HuH-7.5 (cell line): Measurements from ENCODE around the gene RBBP9.
A peak's percentile ranks its signal among the peaks of the same experiment; 100 is the strongest.
"Not testable (repeated sequence)": the region's sequence is repeated elsewhere in the genome, so short reads cannot be mapped to it uniquely, and the experiment has no call there.

Experiments used
- DNase-seq: peaks from one replicate; pipeline ENCODE4 v3.0.0; 2011; ENCODE audit warnings: low spot score

Gene RBBP9

DNA sequence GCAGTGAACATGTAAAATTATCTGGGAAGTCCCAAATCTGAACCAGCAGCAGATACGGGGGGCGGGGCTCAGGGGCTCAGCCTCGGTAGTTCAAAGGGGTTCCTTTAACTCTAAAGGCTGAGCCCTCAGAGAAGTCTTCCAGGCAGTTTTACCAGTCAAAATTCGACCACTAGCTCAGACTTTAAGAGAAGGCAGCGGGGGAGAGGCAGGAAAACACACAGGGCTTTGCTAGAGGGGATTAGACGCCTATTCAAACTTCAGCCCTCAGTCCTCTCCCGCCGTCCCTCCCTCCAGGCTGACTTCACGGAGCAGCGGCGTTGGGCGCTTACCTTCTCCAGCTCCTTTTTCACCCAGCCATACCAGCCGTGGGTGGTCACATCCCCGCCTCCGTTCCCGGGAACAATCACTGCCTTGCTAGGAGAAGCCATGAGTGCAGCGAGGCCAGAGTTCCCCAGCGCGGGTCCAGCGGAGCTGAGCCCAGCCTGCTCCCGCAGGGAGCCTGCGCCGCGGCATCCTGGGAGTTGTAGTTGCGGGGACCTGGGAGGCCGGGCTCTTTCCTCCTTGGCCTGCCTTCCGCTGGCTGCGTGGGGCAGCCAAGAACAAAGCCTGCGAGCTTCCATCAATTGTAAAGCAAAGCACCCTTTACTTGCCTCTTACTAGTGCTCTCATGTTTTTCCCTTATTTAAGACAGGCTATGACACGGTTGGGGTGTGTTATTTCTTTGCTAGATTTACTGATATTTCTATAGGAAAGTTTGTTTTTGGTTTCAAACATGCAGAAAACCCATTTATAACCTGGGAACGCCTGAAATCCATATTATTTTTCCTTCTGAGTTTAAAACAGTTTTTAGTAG lies at the start of gene RBBP9:
RBBP9 (minus strand) TSS at position 486 of the 853 bp plus-strand sequence; CDS start at position 428, 58 bp downstream.
- peak; percentile 88 for DNase-seq

DNA sequence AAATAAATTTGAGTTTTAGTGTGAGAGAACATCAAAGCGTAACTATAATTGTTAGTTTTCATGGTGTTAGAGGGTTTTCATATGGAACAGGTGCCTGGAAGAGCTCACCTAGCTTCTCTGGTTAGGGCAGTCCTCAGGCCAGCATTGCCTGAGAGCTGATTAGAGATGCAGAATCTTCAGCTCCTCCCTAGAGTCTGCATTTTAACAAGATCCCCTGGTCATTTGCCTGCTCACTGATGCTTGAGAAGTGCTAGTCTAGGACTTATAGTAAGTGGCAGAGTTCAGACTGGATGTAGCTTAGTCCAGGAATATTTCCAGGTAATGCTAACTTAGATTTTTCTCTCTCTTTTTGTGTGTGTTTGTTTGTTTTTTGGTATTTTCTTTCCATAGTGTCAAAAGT lies 48.5 kb upstream of the RBBP9 start:
- no peak for DNase-seq

DNA sequence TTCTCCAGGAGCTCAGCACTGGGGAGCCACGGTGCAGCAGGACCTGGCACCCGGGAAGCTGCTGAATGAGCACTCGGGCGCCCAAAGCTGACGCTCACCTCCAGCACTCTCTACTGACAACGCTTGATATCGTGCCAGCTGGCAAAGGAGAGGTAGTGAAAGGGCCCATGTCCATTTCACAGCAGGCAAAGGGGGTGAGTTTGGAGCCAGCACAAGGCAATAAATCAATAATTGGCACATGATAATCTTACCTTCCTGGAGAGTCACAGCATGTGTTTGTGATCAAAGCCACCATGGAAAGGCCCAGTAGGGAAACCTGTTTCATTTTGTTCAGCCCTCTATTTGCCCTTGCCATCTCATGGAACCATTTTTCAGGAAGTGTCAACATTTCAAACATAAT lies 46.9 kb upstream of the RBBP9 start:
- no peak for DNase-seq

DNA sequence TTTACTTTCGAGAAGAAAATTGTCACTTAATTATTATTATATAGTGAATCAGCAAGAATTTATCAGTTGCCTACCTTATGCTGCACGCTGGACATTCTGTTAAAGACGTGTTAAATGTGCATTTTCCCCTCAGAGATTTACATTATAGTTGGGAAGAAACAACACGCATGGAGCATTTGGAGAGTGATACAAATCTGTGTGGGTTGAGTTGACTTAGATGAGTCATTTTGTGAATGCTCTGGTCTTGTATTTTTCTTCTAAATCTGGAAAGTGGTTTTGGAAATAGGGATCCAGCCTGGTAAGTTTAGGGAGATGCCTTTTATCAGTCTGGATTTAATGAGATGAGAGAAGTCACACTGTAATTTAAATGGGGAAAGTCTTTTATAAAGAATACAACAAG lies 46.2 kb upstream of the RBBP9 start:
- DNase-seq: no peak

GRCh38 chr20:18541741-18542140 lies 44.7 kb upstream of the RBBP9 start:
- DNase-seq: no peak

DNA sequence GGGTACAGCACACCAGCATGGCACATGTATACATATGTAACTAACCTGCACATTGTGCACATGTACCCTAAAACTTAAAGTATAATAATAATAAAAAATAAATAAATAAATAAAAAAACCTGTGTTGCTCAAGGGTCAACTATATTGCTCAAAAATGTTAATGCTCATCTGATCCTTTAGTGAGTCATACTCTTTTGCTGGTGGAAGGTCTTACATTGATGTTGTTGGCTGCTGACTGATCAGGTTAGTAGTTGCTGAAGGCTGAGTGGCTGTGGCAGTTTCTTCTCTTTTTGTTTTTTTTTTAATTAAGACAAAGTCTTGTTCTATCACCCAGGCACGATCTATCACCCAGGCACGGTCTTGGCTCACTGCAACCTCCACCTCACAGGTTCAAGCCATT lies 40.6 kb upstream of the RBBP9 start:
- no peak for DNase-seq

DNA sequence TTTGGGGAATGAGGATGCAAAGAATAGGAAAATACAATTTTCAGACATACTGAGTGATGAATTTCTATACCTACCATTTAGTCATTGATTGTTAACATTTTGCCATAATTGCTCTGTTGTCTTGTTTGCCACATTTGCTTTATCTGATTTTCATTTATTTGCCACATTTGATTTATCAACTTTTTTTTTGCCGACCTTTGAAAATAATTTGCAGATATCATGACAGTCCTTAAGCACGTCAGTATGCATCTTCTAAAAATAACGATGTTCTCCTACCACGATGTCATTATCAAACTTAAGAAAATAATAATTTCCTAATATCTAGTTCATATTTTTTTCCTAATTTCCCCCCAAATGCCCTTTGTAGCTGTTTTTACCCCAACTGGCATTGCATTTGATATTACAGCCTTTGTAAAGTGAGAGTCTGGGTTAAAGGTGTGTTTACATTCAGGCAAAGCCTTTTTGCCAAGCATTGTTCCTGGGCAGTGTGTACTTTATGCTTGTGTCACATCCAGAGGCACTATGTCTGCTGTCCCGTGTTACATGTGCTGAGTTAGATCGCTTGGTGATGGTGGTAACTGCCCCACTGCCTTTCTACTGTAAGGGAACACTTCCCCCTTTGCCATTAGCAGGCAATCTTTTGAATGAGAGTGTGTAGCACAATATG lies 37.1 kb upstream of the RBBP9 start:
- no peak for DNase-seq

GRCh38 chr20:18533491-18533890 lies 36.5 kb upstream of the RBBP9 start:
- no peak for DNase-seq

- DNase-seq: no peak
Measured at GRCh38 chr20:18532626-18533025, 35.6 kb upstream of the RBBP9 start.

DNA sequence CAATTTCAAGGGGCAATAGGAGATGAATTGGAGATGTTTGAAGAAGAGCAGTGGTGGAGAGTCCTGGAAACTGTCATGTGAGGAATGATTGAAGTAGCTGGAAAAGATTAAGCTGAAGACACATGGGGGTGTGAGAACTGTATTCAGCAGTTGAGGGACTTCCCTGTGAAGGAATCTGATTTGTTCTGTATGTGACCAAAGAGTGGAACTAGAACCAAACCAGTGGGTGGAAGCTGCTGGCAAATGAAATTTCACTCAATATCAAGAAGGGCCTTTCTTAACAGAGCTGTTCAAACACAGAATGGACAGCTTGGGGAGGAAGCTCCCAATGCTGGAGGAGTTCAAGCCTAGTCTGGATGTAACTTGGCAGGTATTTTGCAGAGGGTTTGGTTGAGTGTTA lies 32.0 kb upstream of the RBBP9 start:
- no peak for DNase-seq

- DNase-seq: no peak
Measured at GRCh38 chr20:18527836-18528235, 30.8 kb upstream of the RBBP9 start.

DNA sequence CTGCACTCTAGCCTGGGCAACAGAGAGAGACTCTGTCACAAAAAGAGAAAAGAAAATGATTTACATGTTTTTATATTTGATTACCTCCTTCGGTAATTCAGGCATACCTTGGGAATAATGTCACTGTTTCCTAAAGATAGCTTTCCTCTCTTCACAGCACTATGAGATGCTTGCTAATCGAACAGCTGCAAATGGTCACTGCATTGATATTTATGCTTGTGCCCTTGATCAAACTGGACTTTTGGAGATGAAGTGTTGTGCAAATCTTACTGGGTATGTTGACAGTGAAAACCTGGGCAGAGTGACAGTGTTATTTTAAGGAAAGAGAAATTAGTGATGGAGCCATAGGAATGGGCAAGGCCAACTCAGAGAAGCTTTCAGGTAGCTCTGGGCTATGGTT lies 30.3 kb upstream of the RBBP9 start:
- DNase-seq: no peak

DNA sequence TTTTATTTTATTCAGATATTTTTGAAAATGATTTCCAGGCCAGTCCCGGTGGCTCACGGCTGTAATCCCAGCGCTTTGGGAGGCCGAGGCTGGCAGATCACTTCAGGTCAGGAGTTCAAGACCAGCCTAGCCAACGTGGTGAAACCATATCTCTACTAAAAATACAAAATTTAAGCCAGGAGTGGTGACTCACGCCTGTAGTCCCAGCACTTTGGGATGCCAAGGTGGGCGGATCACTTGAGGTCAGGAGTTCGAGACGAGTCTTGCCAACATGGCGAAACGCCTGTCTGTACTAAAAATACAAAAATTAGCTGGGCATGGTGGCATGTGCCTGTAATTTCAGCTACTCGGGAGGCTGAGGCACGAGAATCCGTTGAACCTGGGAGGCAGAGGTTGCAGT lies 29.7 kb upstream of the RBBP9 start:
- not testable (repeated sequence) for DNase-seq

DNA sequence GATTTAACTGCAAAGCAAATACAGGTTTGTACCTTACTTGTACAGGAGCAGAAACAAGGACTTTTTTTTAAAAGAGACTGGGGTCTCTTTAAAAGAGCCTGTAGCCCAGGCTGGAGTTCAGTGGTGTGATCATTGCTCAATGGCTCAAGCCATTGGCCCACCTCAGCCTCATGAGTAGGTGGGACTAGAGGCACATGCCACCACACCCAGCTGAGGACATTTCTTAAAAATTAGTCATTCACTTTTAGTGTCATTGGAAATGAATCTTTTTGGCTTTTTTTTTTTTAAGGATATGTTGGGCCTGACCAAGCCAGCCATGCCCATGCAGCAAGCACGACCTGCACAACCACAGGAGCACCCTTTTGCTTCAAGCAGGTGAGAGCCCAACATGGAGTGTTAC lies 27.6 kb upstream of the RBBP9 start:
- no peak for DNase-seq

DNA sequence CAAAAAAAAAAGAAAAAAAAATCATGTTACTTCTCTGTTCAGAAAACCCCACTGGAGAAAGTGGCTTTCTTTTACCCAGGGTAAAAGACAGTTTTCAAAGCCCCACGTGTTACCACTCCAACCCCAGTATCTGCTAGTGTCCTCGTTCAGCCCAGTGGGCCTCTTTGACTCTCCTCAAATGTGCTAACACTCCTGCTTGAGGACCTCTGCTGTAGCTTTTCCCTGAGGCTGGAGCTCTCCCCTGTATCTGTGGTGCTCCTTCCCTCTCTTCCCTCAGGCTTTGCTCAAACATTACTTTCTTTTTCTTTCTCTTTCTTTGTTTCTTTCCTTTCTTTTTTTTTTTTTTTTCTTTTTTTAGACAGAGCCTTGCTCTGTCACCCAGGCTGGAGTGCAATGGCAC lies 26.0 kb upstream of the RBBP9 start:
- DNase-seq: no peak

DNA sequence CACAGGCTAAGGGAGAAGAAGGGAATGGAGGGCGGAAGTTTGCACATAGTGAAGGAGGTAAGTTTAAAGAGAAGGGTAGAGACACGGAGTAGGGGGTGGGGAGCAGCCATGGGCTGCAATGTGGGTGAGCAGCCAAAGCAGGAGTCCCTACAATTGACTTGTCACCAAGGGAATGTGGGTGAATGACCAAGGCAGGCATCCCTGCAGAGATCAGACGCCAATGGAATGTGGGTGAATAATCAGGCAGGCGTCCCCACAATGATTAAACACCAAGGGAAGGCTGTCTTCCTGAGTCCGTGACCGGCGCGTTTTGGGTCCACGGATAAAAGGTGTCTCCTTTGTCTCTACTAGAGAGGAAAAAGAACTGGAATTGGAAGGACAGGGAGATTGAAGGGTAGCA lies 25.0 kb upstream of the RBBP9 start:
- DNase-seq: not testable (repeated sequence)

DNA sequence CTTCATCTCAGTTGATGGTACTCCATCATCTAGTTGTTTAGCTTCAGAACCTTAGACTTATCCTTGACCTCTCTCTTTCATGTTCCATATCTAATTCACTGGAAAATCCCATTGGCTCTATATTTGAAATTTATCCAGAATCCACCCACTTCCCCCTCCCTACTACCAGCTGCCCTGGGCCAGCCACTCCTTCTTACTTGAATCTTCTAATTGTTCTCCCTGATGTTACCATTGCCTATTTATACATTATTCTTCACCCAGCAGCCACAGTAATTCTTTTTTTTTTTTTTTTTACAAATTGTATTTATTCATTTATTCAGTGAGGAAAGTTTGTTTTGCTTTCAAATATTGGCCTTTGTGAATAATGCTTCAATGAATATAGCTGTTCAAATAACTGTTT lies 18.9 kb upstream of the RBBP9 start:
- DNase-seq: no peak

- no peak for DNase-seq
Measured at GRCh38 chr20:18514127-18514526, 17.1 kb upstream of the RBBP9 start.

- DNase-seq: no peak
Measured at GRCh38 chr20:18513208-18513607, 16.2 kb upstream of the RBBP9 start.

GRCh38 chr20:18511571-18511970 lies 14.5 kb upstream of the RBBP9 start:
- DNase-seq: no peak

- DNase-seq: peak; percentile 97
Measured at GRCh38 chr20:18507218-18508191, 10.5 kb upstream of the RBBP9 start, which contains the start of gene SEC23B. Gene SEC23B (plus strand): TSS chr20:18507940. CDS start chr20:18510836, 2,896 bp downstream.

GRCh38 chr20:18506744-18507143 lies 9.7 kb upstream of the RBBP9 start:
- DNase-seq: no peak
